HL-60 (cell line): ENCODE measurements around the gene YWHAQ.

ENCODE experiments used
- CTCF ChIP-seq: IDR thresholded peaks from one replicate; pipeline ENCODE4 v1.5.1; 2011; ENCODE audit warnings: low read length, control low read depth, inconsistent platforms; ENCODE audit not compliant: insufficient read depth
- SPI1 ChIP-seq: IDR thresholded peaks from 2 replicates; pipeline ENCODE4 v1.6.1; 2012; ENCODE audit warnings: low read depth, mild to moderate bottlenecking, borderline replicate concordance

GRCh38 chr2:9547262-9547991, 83.4 kb downstream of the YWHAQ start:
- no peak for TF ChIP-seq CTCF
- no peak for TF ChIP-seq SPI1
